Measurements from ENCODE around the gene FOXK2.

FOXK2 gene

DNA sequence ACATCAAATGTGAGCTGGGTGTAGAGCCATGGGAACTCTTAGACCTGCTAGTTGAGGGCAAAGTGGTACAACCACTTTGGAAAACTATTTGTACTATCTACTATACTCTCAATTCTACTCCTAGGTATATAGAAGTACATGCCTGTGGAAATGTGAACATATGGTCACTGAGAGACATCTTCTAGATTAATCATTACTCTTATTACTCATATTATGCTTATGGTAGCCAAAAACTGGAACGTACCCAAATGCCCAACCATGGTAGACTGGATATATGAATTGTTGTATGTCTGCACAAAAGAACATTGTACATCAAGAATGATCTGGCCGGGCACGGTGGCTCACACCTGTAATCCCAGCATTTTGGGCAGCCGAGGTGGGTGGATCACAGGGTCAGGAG, 126.0 kb downstream of the FOXK2 start:
- no peak for DNase-seq

DNA sequence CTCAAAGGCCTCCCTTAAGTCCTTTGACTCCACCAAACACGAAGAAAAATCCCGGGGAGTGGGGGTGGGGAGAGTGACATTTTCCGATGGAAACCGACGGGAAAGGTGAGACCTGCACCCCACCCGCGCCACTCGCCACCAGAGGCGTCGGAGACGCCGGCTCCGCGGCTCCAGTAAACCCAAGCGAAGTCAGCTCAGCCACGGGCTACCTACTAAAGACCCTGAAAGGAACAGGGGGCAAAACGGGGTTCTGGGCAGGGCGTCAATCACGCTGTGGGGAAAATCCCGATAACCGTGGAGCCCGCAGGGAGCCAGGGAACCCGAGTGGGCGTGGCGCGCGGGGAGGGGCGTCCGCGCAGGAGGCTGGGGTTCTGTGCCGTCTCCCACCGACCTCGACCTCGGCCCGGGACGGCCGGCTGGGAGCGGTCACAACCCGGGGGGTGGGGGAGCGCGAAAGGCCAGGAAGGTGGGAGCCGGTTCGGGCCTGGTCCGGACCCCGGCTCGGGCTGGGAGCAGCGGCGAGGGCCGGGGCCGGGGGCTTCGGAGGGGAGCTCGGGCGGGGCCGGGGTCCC, 128.1 kb downstream of the FOXK2 start:
- DNase-seq, result no peak

DNA sequence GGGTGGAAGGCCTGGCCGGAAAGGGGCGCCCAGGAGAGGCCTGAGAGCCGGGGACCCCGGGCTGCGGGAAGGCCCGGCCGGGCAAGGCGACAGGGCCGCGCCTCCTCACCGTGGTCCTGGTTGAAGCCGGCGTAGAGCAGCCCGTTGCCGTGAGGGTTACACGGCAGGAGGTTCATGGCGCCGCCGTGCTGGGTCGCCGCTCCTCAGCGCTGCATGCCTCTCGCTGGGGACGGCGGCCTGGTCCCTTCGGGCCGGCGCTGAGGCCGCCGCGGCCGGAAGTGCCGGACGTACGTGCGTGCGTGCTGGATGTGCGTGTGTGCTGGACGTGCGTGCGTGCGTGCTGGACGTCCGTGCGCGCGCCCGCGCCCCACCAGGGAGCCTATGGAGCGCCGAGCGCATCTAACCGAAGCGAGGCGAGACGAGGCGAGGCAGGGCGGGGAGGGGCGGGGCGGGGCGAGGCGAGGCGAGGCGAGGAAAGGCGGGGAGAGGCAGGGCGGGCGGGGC, 128.7 kb downstream of the FOXK2 start, which contains the start of gene WDR45B:
Gene WDR45B (minus strand): TSS at position 280 of the 504 bp plus-strand sequence. CDS start 104 bp downstream, at position 176.
- peak; percentile 96 to 97 for DNase-seq

DNA sequence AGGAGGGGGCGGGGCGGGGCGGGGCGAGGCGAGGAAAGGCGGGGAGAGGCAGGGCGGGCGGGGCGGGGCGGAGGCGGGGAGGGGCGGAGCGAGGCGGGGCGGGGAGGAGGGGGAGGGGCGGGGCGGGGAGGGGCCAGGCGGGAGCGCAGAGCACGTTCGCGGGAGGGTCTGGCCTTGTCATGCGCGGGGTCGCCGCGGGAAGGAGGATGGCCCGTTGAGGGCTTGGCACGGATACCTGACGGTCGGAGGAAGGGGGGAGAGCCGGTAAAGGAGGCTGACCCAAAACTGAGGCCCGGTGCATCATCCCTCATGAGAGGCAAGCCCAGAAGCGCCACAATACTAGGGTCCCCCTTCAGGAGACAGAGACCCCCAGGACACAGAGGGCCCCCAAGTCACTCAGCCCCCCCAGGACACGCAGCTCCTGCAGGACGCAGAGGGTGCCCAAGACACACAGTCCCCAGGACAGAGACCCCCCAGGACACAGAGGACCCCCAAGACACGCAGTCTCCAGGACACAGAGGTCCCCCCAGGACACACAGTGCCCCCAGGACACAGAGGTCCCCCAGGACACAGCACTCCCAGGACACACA, 129.3 kb downstream of the FOXK2 start:
- peak in 1 of 2 experiments; percentile 47 for DNase-seq

DNA sequence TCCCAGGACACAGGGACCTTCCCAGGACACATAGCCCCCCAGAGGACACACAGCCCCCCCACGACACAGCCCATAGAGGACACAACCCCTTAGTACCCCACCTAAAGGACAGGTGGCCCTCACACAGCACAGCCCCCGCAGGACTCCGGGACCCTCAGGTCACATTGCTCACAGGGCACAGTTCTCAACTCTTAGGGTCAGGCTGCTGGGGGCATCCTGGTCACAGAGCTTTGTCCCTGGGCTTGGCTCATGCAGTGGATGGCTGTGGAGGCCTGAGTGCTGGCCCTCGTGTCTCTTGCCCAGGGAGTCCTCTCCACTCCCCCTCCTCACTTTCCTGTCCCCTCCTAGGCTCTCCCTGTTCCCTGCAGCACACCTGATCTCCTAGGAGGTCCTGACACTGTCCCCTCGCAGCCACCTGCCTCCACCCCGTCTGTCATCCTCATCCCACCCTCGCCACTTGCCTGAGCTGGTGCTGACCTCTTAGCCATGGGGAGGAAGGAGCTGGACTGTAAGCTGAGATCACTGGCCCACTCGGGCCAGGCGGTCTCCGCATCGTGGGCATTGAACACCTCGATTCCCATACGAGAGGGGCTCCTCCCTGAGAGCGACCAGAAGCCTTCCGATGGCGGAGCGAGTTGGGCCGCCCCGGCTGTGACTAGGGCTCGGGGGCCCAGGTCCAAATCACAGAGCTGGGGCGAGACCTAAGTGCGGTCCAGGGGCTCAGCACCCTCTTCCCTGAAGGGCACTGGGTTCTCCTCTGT, 130.1 kb downstream of the FOXK2 start:
- no peak for DNase-seq

DNA sequence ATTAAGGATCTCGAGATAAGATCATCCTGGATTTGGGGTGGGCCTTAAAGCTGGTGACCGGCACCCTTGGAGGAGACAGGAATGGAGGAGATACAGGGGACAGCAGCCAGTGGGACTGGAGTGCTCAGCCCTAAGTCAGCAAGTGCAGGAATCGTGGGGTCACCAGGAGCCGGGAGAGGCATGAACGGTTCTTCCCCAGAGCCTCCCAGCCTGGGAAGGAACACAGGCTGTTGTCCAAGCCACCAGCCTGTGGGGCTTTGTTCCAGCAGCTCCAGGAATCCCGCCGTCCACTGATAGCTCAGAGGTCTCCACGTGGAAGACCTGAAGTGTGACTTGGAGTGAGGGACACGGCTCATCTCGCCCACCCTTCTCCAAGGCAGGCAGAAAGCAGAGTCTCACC, 131.2 kb downstream of the FOXK2 start:
- no peak for DNase-seq

DNA sequence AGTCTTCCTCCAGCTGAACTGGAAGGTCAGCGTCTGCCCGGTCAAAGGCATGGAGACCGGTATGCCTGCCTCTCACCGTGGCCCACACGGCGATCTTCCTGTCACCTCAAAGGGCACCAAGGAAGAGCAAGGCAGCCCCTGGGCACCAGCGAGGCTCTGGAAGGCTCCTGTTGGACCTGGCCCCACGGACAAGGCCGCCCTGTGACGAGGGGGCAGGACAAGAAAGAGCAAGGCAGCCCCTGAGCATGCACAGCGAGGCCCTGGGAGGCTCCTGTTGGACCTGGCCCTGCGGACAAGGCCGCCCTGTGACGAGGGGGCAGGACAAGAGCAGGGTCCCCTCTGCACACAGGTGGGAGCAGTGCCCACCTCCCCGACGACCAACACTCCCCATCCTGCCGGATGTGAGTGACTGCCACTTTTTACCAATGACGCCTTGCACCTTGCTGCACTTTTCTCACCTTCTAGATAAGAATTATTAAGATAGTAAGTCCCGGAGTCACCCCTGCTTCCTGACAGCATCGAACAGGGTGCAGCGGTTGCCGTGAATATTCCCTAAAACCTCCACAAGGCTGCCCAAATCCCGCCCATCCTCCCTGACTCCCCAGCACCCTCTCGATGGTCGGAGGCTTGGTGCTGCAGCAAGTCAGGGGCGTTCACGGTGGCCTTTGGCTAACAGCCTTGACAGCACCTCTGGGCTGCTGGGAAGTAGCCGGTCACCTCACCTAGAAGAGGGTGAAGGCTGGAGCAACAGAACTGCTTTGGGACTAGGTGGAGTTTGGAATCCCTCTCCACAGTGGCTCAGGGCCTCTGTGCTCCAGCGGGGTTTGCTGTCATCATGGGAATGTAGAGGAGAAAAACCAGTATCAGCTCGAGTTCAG, 134.4 kb downstream of the FOXK2 start:
- DNase-seq, result no peak
